ENCODE results near the gene TCTN2. TPM values are rescaled to one million over a fixed set of nuclear protein-coding genes. Genes with fewer than 3 reads are reported as not detected.

TCTN2 gene
- polyA plus RNA-seq, 1 donor from 2014 or later = 14.3 TPM

DNA sequence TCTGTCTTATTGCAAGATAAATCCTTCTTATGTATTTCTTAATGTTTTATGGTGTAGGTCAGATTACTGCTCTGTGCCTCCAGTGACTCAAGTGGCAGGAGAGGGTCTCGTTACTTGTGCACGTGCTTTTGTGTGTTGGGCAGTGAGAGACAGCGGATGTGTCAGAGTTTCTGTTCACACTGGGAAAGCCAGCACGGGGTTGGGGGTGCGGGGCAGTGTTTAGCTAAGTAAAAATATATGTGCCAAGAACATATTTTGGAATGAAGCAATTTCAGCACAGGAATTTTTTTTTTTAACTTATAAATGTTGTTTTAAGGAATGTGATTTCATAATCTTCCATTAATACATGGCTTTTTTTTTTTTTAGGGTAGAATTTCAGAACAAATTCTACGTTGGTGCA is 86.6 kb downstream of the TCTN2 start:
- H3K27me3 ChIP-seq (ENCODE audit: insufficient read depth, low read depth, low read length) = peaks cover 15% of the 10 kb centered on the region
- H3K4me3 ChIP-seq (ENCODE audit: low read length) = no peak overlapping the region
- H2AFZ ChIP-seq (ENCODE audit: low read depth, low read length) = no peak overlapping the region
- H3K9me2 ChIP-seq (ENCODE audit: insufficient read depth, low read length) = no peaks in the 10 kb centered on the region
- H4K20me1 ChIP-seq (ENCODE audit: insufficient read depth) = no peaks in the 10 kb centered on the region
- H3K36me3 ChIP-seq (ENCODE audit: insufficient read depth, low read length) = peaks cover 3% of the 10 kb centered on the region
- no peak for TF ChIP-seq RAD21 (conservative IDR thresholded peaks at IDR 0.05)
- no peak for TF ChIP-seq POLR2AphosphoS5 (IDR thresholded peaks at IDR 0.05)
- TF ChIP-seq, protein P1, sequence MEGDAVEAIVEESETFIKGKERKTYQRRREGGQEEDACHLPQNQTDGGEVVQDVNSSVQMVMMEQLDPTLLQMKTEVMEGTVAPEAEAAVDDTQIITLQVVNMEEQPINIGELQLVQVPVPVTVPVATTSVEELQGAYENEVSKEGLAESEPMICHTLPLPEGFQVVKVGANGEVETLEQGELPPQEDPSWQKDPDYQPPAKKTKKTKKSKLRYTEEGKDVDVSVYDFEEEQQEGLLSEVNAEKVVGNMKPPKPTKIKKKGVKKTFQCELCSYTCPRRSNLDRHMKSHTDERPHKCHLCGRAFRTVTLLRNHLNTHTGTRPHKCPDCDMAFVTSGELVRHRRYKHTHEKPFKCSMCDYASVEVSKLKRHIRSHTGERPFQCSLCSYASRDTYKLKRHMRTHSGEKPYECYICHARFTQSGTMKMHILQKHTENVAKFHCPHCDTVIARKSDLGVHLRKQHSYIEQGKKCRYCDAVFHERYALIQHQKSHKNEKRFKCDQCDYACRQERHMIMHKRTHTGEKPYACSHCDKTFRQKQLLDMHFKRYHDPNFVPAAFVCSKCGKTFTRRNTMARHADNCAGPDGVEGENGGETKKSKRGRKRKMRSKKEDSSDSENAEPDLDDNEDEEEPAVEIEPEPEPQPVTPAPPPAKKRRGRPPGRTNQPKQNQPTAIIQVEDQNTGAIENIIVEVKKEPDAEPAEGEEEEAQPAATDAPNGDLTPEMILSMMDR (IDR thresholded peaks at IDR 0.05; ENCODE audit: poor library complexity, severe bottlenecking) = no peak
- TF ChIP-seq SMC3 (conservative IDR thresholded peaks at IDR 0.05; ENCODE audit: poor library complexity) = no peak
- no peak for TF ChIP-seq TAF1 (IDR thresholded peaks at IDR 0.05; ENCODE audit: low read depth)
- TF ChIP-seq, protein P2, sequence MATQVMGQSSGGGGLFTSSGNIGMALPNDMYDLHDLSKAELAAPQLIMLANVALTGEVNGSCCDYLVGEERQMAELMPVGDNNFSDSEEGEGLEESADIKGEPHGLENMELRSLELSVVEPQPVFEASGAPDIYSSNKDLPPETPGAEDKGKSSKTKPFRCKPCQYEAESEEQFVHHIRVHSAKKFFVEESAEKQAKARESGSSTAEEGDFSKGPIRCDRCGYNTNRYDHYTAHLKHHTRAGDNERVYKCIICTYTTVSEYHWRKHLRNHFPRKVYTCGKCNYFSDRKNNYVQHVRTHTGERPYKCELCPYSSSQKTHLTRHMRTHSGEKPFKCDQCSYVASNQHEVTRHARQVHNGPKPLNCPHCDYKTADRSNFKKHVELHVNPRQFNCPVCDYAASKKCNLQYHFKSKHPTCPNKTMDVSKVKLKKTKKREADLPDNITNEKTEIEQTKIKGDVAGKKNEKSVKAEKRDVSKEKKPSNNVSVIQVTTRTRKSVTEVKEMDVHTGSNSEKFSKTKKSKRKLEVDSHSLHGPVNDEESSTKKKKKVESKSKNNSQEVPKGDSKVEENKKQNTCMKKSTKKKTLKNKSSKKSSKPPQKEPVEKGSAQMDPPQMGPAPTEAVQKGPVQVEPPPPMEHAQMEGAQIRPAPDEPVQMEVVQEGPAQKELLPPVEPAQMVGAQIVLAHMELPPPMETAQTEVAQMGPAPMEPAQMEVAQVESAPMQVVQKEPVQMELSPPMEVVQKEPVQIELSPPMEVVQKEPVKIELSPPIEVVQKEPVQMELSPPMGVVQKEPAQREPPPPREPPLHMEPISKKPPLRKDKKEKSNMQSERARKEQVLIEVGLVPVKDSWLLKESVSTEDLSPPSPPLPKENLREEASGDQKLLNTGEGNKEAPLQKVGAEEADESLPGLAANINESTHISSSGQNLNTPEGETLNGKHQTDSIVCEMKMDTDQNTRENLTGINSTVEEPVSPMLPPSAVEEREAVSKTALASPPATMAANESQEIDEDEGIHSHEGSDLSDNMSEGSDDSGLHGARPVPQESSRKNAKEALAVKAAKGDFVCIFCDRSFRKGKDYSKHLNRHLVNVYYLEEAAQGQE (IDR thresholded peaks at IDR 0.05; ENCODE audit: borderline replicate concordance) = no peak
- TF ChIP-seq EZH2 (IDR thresholded peaks at IDR 0.05; ENCODE audit: borderline replicate concordance, insufficient read depth, low read length, poor library complexity, severe bottlenecking) = no peak
- no peak for TF ChIP-seq EP300 (conservative IDR thresholded peaks at IDR 0.05; ENCODE audit: poor library complexity, severe bottlenecking)
- TF ChIP-seq MXI1 (conservative IDR thresholded peaks at IDR 0.05; ENCODE audit: poor library complexity, severe bottlenecking) = no peak
- no peak overlapping the region for H3K27ac ChIP-seq (ENCODE audit: low read length)
- peaks cover 3% of the 10 kb centered on the region for H3K79me2 ChIP-seq (replicated peaks; ENCODE audit: insufficient read depth, low read length)
- H3F3A ChIP-seq (ENCODE audit: insufficient read depth, low read length, poor library complexity, severe bottlenecking) = no peaks in the 10 kb centered on the region
- no peak overlapping the region for H3K4me2 ChIP-seq (ENCODE audit: low read length)
- no peaks in the 10 kb centered on the region for H3K9me3 ChIP-seq (ENCODE audit: low read length)
- no peak overlapping the region for H3K9ac ChIP-seq (ENCODE audit: low read length)

Other genes with a start within 250 kb of the TCTN2 start
- gene RILPL2, start 234.4 kb upstream of the TCTN2 start, polyA plus RNA-seq = 0.07 and 0.20 TPM in 2 replicates
- 21.2 and 22.7 TPM in 2 replicates for gene SNRNP35, start 213.0 kb upstream of the TCTN2 start, polyA plus RNA-seq
- 1.4 and 9.0 TPM in 2 replicates for gene RILPL1, start 137.4 kb upstream of the TCTN2 start, polyA plus RNA-seq
- 159 and 172 TPM in 2 replicates for gene TMED2, start 86.6 kb upstream of the TCTN2 start, polyA plus RNA-seq
- 58.8 and 75.7 TPM in 2 replicates for gene DDX55, start 69.0 kb upstream of the TCTN2 start, polyA plus RNA-seq
- 59.9 and 71.1 TPM in 2 replicates for gene EIF2B1, start 37.4 kb upstream of the TCTN2 start, polyA plus RNA-seq
- gene GTF2H3, start 37.3 kb upstream of the TCTN2 start, polyA plus RNA-seq = 36.4 and 47.8 TPM in 2 replicates
- 33.5 and 34.5 TPM in 2 replicates for gene ATP6V0A2, start 41.2 kb downstream of the TCTN2 start, polyA plus RNA-seq
- gene DNAH10, start 91.2 kb downstream of the TCTN2 start, polyA plus RNA-seq = 1.6 and 1.9 TPM in 2 replicates